Breast epithelium (tissue), 4 donors: ENCODE results near the gene C5orf22. TPM values are rescaled to one million over a fixed set of nuclear protein-coding genes. Genes with fewer than 3 reads are reported as not detected.
"Not testable (repeated sequence)": the region's sequence is repeated elsewhere in the genome, so short reads cannot be mapped to it uniquely, and the experiment has no call there.

Source experiments
- DNase-seq, 2 donors: peaks; one replicate each; pipeline ENCODE4 v3.0.0-alpha.2; 2019; ENCODE audit warnings: low spot score in 2 of 2
- H3K27ac ChIP-seq, 2 donors: fragments of 200-600 bp; sonication (generic) in 1 of 2; one replicate each; pipeline ENCODE4 v1.5.1; 2016 to 2019; ENCODE audit warnings: mild to moderate bottlenecking in 1 of 2
- H3K27me3 ChIP-seq, 2 donors: fragments of 200-600 bp; sonication (generic) in 1 of 2; one replicate each; pipeline versions ENCODE4 v1.5.1 to v1.6.0; 2017 to 2019; ENCODE audit warnings: control low read depth in 1 of 2, mild to moderate bottlenecking in 1 of 2
- H3K36me3 ChIP-seq: fragments of 200-600 bp; one replicate; pipeline ENCODE4 v1.5.1; 2019
- H3K4me1 ChIP-seq, 2 donors: fragments of 200-600 bp; sonication (generic); one replicate each; pipeline ENCODE4 v1.5.1; 2016 to 2019; ENCODE audit warnings: control low read depth in 1 of 2
- H3K4me3 ChIP-seq, 3 donors: fragments of 200-600 bp; sonication (generic); 1 replicate in 2 of 3; 2 replicates in 1 of 3; pipeline ENCODE4 v1.5.1; 2016 to 2019; ENCODE audit warnings: mild to moderate bottlenecking in 3 of 3, moderate library complexity in 2 of 3
- H3K9me3 ChIP-seq, 2 donors: fragments of 200-600 bp; sonication (generic) in 1 of 2; one replicate each; pipeline ENCODE4 v1.5.1; 2016 to 2019; ENCODE audit warnings: control low read depth in 1 of 2
- POLR2A ChIP-seq: fragments of 450-650 bp; IDR thresholded peaks from one replicate; pipeline ENCODE4 v1.6.1; 2016; ENCODE audit warnings: antibody characterized with exemption, mild to moderate bottlenecking, moderate library complexity
- POLR2AphosphoS5 ChIP-seq, 3 donors: sonication (generic); formaldehyde crosslinking; IDR thresholded peaks; one replicate each; pipeline ENCODE4 v1.6.1; 2017; ENCODE audit warnings: antibody characterized with exemption in 3 of 3
- intact Hi-C: fragments of 100-400 bp; cut with DNase I; formaldehyde crosslinking; loops from one replicate; pipeline ENCODE4 v1.15.1; 2023; ENCODE audit warnings: low total_unique reads
- total RNA-seq, 3 donors: library from RNA; depleted of rRNA; stranded (reverse); fragments of >200 nt; gene quantifications; one replicate each; pipeline ENCODE4 v1.1.0, GENCODE V29; 2016
- TF ChIP-seq, protein P1 (sequence below), 3 donors: fragments of 450-650 bp; IDR thresholded peaks; one replicate each; pipeline ENCODE4 v1.5.1; 2016 to 2017; ENCODE audit warnings: antibody characterized with exemption in 3 of 3, mild to moderate bottlenecking in 3 of 3, moderate library complexity in 3 of 3

The C5orf22 gene
- total RNA-seq, 3 donors from 2014 or later, result 14.4 to 25.8 (median 17.4) TPM

DNA sequence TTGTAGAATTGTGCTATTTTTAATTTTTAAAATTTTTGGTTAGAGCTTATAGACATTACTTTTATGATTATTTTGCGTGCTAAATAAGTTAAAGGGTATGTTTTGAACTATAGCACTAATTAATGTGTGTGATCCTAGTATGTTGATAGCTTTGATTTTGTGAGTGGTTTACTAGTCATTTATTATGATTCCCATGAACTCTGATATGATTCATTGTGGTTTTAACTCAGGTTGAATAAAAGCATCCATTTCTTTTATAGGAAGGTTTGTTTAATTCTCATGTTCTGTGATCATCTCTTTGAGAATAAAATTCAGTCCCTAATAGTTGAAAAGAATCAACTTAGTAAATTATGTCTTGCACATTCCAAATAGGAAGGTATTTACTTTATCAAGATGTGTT, 22.5 kb downstream of the C5orf22 start:
- intact Hi-C loops, result no loop called here
- no peaks in the 10 kb centered on the region for H3K36me3 ChIP-seq
- H3K9me3 ChIP-seq, result no peaks in the 10 kb centered on the region
- no peak overlapping the region for H3K4me3 ChIP-seq
- no peaks in the 10 kb centered on the region for H3K27me3 ChIP-seq
- H3K4me1 ChIP-seq, result no peaks in the 10 kb centered on the region
- H3K27ac ChIP-seq, result no peak overlapping the region
- no peak for DNase-seq
- TF ChIP-seq, protein P1, sequence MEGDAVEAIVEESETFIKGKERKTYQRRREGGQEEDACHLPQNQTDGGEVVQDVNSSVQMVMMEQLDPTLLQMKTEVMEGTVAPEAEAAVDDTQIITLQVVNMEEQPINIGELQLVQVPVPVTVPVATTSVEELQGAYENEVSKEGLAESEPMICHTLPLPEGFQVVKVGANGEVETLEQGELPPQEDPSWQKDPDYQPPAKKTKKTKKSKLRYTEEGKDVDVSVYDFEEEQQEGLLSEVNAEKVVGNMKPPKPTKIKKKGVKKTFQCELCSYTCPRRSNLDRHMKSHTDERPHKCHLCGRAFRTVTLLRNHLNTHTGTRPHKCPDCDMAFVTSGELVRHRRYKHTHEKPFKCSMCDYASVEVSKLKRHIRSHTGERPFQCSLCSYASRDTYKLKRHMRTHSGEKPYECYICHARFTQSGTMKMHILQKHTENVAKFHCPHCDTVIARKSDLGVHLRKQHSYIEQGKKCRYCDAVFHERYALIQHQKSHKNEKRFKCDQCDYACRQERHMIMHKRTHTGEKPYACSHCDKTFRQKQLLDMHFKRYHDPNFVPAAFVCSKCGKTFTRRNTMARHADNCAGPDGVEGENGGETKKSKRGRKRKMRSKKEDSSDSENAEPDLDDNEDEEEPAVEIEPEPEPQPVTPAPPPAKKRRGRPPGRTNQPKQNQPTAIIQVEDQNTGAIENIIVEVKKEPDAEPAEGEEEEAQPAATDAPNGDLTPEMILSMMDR (IDR thresholded peaks at IDR 0.05), result no peak
- no peak for TF ChIP-seq POLR2A
- no peak for TF ChIP-seq POLR2AphosphoS5 (IDR thresholded peaks at IDR 0.05)

DNA sequence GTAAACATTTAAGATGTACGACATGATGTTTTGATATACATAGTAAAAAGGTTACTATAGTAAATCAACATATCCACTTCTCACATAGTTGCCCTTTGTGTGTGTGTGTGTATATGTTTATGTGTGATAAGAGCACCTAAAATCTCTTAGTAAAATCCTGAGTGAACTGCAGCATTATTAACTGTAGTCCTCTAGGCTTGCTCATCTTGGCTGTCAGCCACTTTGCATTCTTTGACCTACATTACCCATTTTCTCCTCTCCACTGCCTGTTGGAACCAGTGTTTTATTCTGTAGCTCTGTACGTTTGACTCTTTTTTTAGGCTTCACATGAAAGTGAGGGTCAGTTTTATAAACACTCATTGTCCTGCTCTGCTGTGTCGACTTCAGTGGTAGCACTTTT, 24.4 kb downstream of the C5orf22 start:
- no peaks in the 10 kb centered on the region for H3K36me3 ChIP-seq
- TF ChIP-seq, protein P1 (IDR thresholded peaks at IDR 0.05), result no peak
- TF ChIP-seq POLR2AphosphoS5 (IDR thresholded peaks at IDR 0.05) (no peak), POLR2A (no peak)
- H3K27me3 ChIP-seq, result no peaks in the 10 kb centered on the region
- intact Hi-C loops, result no loop called here
- H3K27ac ChIP-seq, result no peak overlapping the region
- no peaks in the 10 kb centered on the region for H3K4me1 ChIP-seq
- DNase-seq, result no peak
- H3K9me3 ChIP-seq, result no peaks in the 10 kb centered on the region
- no peak overlapping the region for H3K4me3 ChIP-seq

DNA sequence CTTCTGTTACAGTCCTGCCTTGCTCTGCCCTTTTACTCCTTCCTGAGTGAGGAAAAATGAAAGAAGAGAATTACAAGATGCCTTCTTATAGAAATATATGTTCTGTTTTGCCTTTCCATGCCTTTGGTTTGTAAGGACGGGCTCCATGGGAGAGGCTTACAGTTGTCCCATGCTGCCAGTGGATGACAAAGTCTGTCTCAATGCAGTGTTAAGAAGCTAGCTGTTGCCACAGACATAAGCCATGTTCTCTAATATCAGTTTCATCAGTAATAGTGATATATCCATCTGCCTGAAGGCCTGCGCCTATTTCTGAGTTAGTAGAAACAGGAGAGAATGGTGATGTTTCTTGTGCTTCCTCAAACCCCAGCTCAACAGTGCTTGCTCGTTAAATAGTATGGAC, 27.8 kb downstream of the C5orf22 start:
- intact Hi-C loops, result no loop called here
- H3K4me1 ChIP-seq, result no peaks in the 10 kb centered on the region
- no peaks in the 10 kb centered on the region for H3K27me3 ChIP-seq
- no peak for DNase-seq
- H3K27ac ChIP-seq, result no peak overlapping the region
- TF ChIP-seq, protein P1 (IDR thresholded peaks at IDR 0.05), result no peak
- TF ChIP-seq POLR2A (no peak), POLR2AphosphoS5 (IDR thresholded peaks at IDR 0.05) (no peak)
- no peaks in the 10 kb centered on the region for H3K9me3 ChIP-seq
- H3K4me3 ChIP-seq, result no peak overlapping the region
- no peaks in the 10 kb centered on the region for H3K36me3 ChIP-seq

DNA sequence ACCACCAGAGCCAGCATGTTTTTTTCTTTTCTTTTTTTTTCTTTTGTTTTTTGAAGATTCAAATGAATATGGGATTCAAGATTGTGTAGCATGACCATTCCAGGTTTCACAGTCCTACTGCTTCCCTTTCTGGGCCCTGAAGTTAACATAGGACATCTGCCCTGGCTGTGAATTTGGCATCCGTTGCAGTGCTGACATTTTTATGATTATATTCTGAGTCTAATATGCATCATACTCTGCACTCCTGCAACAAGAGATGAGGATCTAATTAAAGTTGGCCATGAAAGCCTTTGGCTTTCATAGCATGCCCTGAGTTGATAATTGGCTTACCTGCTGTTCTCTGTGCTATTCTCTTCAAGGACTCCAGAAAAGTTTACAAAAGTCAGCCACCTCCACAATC, 29.8 kb downstream of the C5orf22 start:
- H3K36me3 ChIP-seq, result no peaks in the 10 kb centered on the region
- intact Hi-C loops, result no loop called here
- H3K27ac ChIP-seq, result no peak overlapping the region
- no peaks in the 10 kb centered on the region for H3K27me3 ChIP-seq
- no peak overlapping the region for H3K4me3 ChIP-seq
- no peak for DNase-seq
- TF ChIP-seq POLR2AphosphoS5 (IDR thresholded peaks at IDR 0.05) (no peak), POLR2A (no peak)
- TF ChIP-seq, protein P1 (IDR thresholded peaks at IDR 0.05), result no peak
- H3K9me3 ChIP-seq, result peaks cover 0 to 3% of the 10 kb centered on the region in 2 donors
- no peaks in the 10 kb centered on the region for H3K4me1 ChIP-seq

DNA sequence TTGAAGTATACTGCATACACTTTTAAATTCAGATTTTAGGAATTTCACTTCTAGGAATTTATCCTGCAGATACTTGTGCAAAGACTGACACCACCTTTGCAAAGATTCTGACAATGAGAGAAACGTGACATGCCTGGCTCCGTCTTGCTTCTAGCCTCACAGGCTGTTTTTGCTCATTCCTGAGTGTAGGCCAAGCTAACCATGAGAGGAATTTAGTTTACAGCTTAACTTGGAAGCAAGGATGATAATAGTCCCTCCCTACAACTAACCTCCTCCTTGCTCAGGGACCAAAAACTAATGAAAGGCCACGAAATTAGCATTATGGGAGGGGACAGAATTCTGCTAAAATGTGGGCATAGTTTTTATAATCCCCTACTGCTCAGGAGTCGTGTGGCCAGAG, 31.1 kb downstream of the C5orf22 start:
- Histone ChIP-seq H3K36me3 (no peaks in the 10 kb centered on the region), H3K4me1 (no peaks in the 10 kb centered on the region), H3K4me3 (no peak overlapping the region), H3K9me3 (peaks cover 0 to 3% of the 10 kb centered on the region in 2 donors), H3K27ac (no peak overlapping the region), H3K27me3 (no peaks in the 10 kb centered on the region)
- TF ChIP-seq POLR2A, result no peak
- TF ChIP-seq, protein P1 (IDR thresholded peaks at IDR 0.05), result no peak
- TF ChIP-seq POLR2AphosphoS5 (IDR thresholded peaks at IDR 0.05), result no peak
- no peak for DNase-seq
- intact Hi-C loops, result no loop called here

DNA sequence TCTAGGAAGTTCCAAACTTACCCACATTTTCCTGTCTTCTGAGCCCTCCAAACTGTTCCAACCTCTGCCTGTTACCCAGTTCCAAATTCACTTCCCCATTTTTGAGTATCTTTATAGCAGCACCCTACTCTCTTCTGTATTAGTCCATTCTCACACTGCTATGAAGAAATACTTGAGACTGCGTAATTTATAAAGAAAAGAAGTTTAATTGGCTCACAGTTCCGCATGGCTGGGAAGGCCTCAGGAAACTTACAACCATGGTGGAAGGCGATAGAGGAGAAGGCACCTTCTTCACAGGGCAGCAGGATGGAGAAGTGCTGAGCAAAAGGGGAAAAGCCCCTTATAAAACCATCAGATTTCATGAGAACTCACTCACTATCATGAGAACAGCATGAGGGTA, 34.3 kb downstream of the C5orf22 start:
- intact Hi-C loops, result not testable (repeated sequence)

More for the DNA sequence above, 34.3 kb downstream of the C5orf22 start:
- H3K4me1 ChIP-seq, H3K27me3 ChIP-seq, H3K36me3 ChIP-seq, DNase-seq, H3K27ac ChIP-seq, H3K4me3 ChIP-seq, H3K9me3 ChIP-seq: not testable (repeated sequence)
